ENCODE measurements around the gene PGD.

Gene PGD

GRCh38 chr1:10419351-10419750 is 20.5 kb downstream of the PGD start:
- H3K79me2 ChIP-seq (ENCODE audit: insufficient read depth, low read length): no peaks in the 10 kb centered on the region
- H3K36me3 ChIP-seq (ENCODE audit: low read length): peaks cover 9% of the 10 kb centered on the region; the same call in 1 of the 2 replicates
- H3K4me3 ChIP-seq (ENCODE audit: insufficient read depth, low read length, poor library complexity, severe bottlenecking): no peak overlapping the region
- H3F3A ChIP-seq (ENCODE audit: insufficient read depth): 0 out of 2 replicates have a peak, but pooled peaks cover 2% of the 10 kb centered on the region
- TF ChIP-seq EZH2phosphoT487 (conservative IDR thresholded peaks at IDR 0.05; ENCODE audit: low read length) (no peak), CTCF (IDR thresholded peaks at IDR 0.05; ENCODE audit: insufficient read depth, low read length, poor library complexity, severe bottlenecking) (no peak)
- H4K20me1 ChIP-seq (ENCODE audit: low read depth, low read length): no peaks in the 10 kb centered on the region
- H3K9me2 ChIP-seq (replicated peaks; ENCODE audit: insufficient read depth, low read length): no peaks in the 10 kb centered on the region
- no peak overlapping the region for H3K9ac ChIP-seq (ENCODE audit: low read length)
- H3K4me2 ChIP-seq (ENCODE audit: low read depth, low read length, poor library complexity, severe bottlenecking): no peak overlapping the region
- H3K27ac ChIP-seq (ENCODE audit: low read depth, low read length): no peak overlapping the region
- H3K27me3 ChIP-seq (ENCODE audit: low read length): no peaks in the 10 kb centered on the region
- no peaks in the 10 kb centered on the region for H3K9me3 ChIP-seq (ENCODE audit: insufficient read depth, low read length)
- no peak overlapping the region for H2AFZ ChIP-seq (ENCODE audit: low read depth, low read length, severe bottlenecking)

- Histone ChIP-seq H3K36me3 (ENCODE audit: low read length) (peaks cover 6% of the 10 kb centered on the region; the same call in 1 of the 2 replicates), H3K9ac (ENCODE audit: low read length) (no peak overlapping the region), H3K27ac (ENCODE audit: low read depth, low read length) (no peak overlapping the region), H3K79me2 (ENCODE audit: insufficient read depth, low read length) (no peaks in the 10 kb centered on the region), H3K4me3 (ENCODE audit: insufficient read depth, low read length, poor library complexity, severe bottlenecking) (no peak overlapping the region), H2AFZ (ENCODE audit: low read depth, low read length, severe bottlenecking) (no peak overlapping the region), H3K4me2 (ENCODE audit: low read depth, low read length, poor library complexity, severe bottlenecking) (no peak overlapping the region), H3K9me2 (replicated peaks; ENCODE audit: insufficient read depth, low read length) (no peaks in the 10 kb centered on the region), H3F3A (ENCODE audit: insufficient read depth) (0 out of 2 replicates have a peak, but pooled peaks cover 3% of the 10 kb centered on the region), H3K27me3 (ENCODE audit: low read length) (no peaks in the 10 kb centered on the region), H3K9me3 (ENCODE audit: insufficient read depth, low read length) (no peaks in the 10 kb centered on the region), H4K20me1 (ENCODE audit: low read depth, low read length) (no peaks in the 10 kb centered on the region)
- TF ChIP-seq CTCF (IDR thresholded peaks at IDR 0.05; ENCODE audit: insufficient read depth, low read length, poor library complexity, severe bottlenecking) (no peak), EZH2phosphoT487 (conservative IDR thresholded peaks at IDR 0.05; ENCODE audit: low read length) (no peak)
These were observed 22.8 kb downstream of the PGD start for GRCh38 chr1:10421637-10422036.

GRCh38 chr1:10424034-10424433 is 25.2 kb downstream of the PGD start:
- H3K27ac ChIP-seq (ENCODE audit: low read depth, low read length): no peak overlapping the region
- no peak overlapping the region for H3K9ac ChIP-seq (ENCODE audit: low read length)
- TF ChIP-seq EZH2phosphoT487 (conservative IDR thresholded peaks at IDR 0.05; ENCODE audit: low read length): no peak
- TF ChIP-seq CTCF (IDR thresholded peaks at IDR 0.05; ENCODE audit: insufficient read depth, low read length, poor library complexity, severe bottlenecking): no peak
- H3K9me2 ChIP-seq (replicated peaks; ENCODE audit: insufficient read depth, low read length): no peaks in the 10 kb centered on the region
- no peaks in the 10 kb centered on the region for H3K9me3 ChIP-seq (ENCODE audit: insufficient read depth, low read length)
- H3F3A ChIP-seq (ENCODE audit: insufficient read depth): 0 out of 2 replicates have a peak, but pooled peaks cover 3% of the 10 kb centered on the region
- no peak overlapping the region for H3K4me2 ChIP-seq (ENCODE audit: low read depth, low read length, poor library complexity, severe bottlenecking)
- H4K20me1 ChIP-seq (ENCODE audit: low read depth, low read length): no peaks in the 10 kb centered on the region
- H3K79me2 ChIP-seq (ENCODE audit: insufficient read depth, low read length): no peaks in the 10 kb centered on the region
- no peak overlapping the region for H3K4me3 ChIP-seq (ENCODE audit: insufficient read depth, low read length, poor library complexity, severe bottlenecking)
- H3K27me3 ChIP-seq (ENCODE audit: low read length): no peaks in the 10 kb centered on the region
- H3K36me3 ChIP-seq (ENCODE audit: low read length): no peaks in the 10 kb centered on the region
- H2AFZ ChIP-seq (ENCODE audit: low read depth, low read length, severe bottlenecking): no peak overlapping the region

Measured in SU-DHL-6 (cell line).